Erythroblast (primary cell): ENCODE data around the gene CDK15.

Experiments used
- GATA1 ChIP-seq: IDR thresholded peaks from 2 replicates; pipeline ENCODE4 v1.6.1; 2011; ENCODE audit warnings: low read depth, mild to moderate bottlenecking, control low read depth, low read length, moderate library complexity
- POLR2A ChIP-seq: IDR thresholded peaks from 2 replicates; pipeline ENCODE4 v1.6.1; 2011; ENCODE audit warnings: mild to moderate bottlenecking, low read length

- no peak for TF ChIP-seq POLR2A
- no peak for TF ChIP-seq GATA1
Observed at GRCh38 chr2:201932511-201932910, 126.2 kb downstream of the CDK15 start.
